Measurements from ENCODE around the gene MUC4.

DNA sequence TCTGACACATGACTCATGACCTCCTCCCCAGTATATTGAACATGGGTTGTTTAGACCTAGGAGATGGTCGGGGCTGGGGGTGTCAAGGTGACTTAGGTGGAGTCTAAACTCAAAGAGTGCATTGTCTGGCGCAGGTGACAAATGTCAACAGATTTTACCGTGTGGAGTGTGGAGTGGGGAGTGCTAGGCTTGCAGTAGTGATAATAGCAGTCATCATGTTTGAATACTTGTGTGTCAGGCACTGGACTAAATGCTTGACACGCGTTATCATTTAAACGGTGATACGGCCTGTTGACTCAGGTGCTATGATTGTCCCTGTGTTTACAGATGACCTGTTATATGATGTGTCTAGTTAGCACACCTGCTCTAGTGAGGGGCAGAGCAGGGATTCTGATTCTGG is 60.2 kb downstream of the MUC4 start:
- TF ChIP-seq, protein P1, sequence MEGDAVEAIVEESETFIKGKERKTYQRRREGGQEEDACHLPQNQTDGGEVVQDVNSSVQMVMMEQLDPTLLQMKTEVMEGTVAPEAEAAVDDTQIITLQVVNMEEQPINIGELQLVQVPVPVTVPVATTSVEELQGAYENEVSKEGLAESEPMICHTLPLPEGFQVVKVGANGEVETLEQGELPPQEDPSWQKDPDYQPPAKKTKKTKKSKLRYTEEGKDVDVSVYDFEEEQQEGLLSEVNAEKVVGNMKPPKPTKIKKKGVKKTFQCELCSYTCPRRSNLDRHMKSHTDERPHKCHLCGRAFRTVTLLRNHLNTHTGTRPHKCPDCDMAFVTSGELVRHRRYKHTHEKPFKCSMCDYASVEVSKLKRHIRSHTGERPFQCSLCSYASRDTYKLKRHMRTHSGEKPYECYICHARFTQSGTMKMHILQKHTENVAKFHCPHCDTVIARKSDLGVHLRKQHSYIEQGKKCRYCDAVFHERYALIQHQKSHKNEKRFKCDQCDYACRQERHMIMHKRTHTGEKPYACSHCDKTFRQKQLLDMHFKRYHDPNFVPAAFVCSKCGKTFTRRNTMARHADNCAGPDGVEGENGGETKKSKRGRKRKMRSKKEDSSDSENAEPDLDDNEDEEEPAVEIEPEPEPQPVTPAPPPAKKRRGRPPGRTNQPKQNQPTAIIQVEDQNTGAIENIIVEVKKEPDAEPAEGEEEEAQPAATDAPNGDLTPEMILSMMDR (IDR thresholded peaks at IDR 0.05; ENCODE audit: borderline replicate concordance, extremely low read depth, low read length, poor library complexity, severe bottlenecking), result no peak
- TF ChIP-seq EZH2 (IDR thresholded peaks at IDR 0.05; ENCODE audit: borderline replicate concordance, low read depth, low read length, severe bottlenecking), result no peak

Measured in DND-41 (cell line).